ENCODE data around the gene GAB2. TPM values are rescaled to one million over a fixed set of nuclear protein-coding genes. Genes with fewer than 3 reads are reported as not detected.

GAB2 gene
- total RNA-seq, 2 experiments from 2014 or later, result 1.2 to 1.3 TPM

- no TSS peak for BruUV-seq (replicated peaks)
- H3K4me1 ChIP-seq (ENCODE audit: insufficient read depth, low read length, poor library complexity, severe bottlenecking), result no peaks in the 10 kb centered on the region
- H4K20me1 ChIP-seq (ENCODE audit: insufficient read depth, low read length), result no peaks in the 10 kb centered on the region
- CTCF ChIA-PET (ENCODE audit: unreplicated experiment), result no interaction called here
- no peak for DNase-seq (ENCODE audit: low spot score)
- H2AFZ ChIP-seq (ENCODE audit: low read length), result no peak overlapping the region
- no peaks in the 10 kb centered on the region; the same call in 1 of the 2 replicates for H3K9me2 ChIP-seq (ENCODE audit: insufficient read depth, low read length)
- H3K9me3 ChIP-seq (ENCODE audit: low read length), result no peaks in the 10 kb centered on the region
- TF ChIP-seq EZH2phosphoT487 (IDR thresholded peaks at IDR 0.05; ENCODE audit: borderline replicate concordance, low read depth, low read length), result no peak
- TF ChIP-seq, protein P1, sequence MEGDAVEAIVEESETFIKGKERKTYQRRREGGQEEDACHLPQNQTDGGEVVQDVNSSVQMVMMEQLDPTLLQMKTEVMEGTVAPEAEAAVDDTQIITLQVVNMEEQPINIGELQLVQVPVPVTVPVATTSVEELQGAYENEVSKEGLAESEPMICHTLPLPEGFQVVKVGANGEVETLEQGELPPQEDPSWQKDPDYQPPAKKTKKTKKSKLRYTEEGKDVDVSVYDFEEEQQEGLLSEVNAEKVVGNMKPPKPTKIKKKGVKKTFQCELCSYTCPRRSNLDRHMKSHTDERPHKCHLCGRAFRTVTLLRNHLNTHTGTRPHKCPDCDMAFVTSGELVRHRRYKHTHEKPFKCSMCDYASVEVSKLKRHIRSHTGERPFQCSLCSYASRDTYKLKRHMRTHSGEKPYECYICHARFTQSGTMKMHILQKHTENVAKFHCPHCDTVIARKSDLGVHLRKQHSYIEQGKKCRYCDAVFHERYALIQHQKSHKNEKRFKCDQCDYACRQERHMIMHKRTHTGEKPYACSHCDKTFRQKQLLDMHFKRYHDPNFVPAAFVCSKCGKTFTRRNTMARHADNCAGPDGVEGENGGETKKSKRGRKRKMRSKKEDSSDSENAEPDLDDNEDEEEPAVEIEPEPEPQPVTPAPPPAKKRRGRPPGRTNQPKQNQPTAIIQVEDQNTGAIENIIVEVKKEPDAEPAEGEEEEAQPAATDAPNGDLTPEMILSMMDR (conservative IDR thresholded peaks at IDR 0.05; ENCODE audit: low read length), result no peak
- H3K4me3 ChIP-seq (ENCODE audit: low read depth, low read length, poor library complexity, severe bottlenecking), result no peak overlapping the region
- intact Hi-C loops (cut with micrococcal nuclease; ENCODE audit: unreplicated experiment), result no loop called here
- H3K79me2 ChIP-seq (ENCODE audit: insufficient read depth, low read depth, low read length), result no peaks in the 10 kb centered on the region
- no peak overlapping the region for H3K4me2 ChIP-seq (ENCODE audit: low read length)
- H3K27ac ChIP-seq (ENCODE audit: low read depth, low read length, poor library complexity, severe bottlenecking), result no peak overlapping the region
- no peaks in the 10 kb centered on the region for H3K36me3 ChIP-seq (ENCODE audit: insufficient read depth, low read length)
- POLR2A ChIA-PET, result interaction anchor here (1.0 kb wide), 1 partner anchor 18 kb away, joined by 3 read pairs; no protein-coding TSS in a partner anchor
Observed at GRCh38 chr11:78284260-78284659, 133.4 kb downstream of the GAB2 start.

GRCh38 chr11:78282821-78283220, 134.8 kb downstream of the GAB2 start:
- no peaks in the 10 kb centered on the region for H3K4me1 ChIP-seq (ENCODE audit: insufficient read depth, low read length, poor library complexity, severe bottlenecking)
- CTCF ChIA-PET (ENCODE audit: unreplicated experiment), result no interaction called here
- no peak overlapping the region for H3K4me2 ChIP-seq (ENCODE audit: low read length)
- no peak overlapping the region for H3K27ac ChIP-seq (ENCODE audit: low read depth, low read length, poor library complexity, severe bottlenecking)
- H2AFZ ChIP-seq (ENCODE audit: low read length), result no peak overlapping the region
- H3K9me3 ChIP-seq (ENCODE audit: low read length), result no peaks in the 10 kb centered on the region
- no peak for DNase-seq (ENCODE audit: low spot score)
- no peaks in the 10 kb centered on the region for H3K36me3 ChIP-seq (ENCODE audit: insufficient read depth, low read length)
- no peaks in the 10 kb centered on the region for H4K20me1 ChIP-seq (ENCODE audit: insufficient read depth, low read length)
- no peaks in the 10 kb centered on the region for H3K79me2 ChIP-seq (ENCODE audit: insufficient read depth, low read depth, low read length)
- POLR2A ChIA-PET, result no interaction called here
- no TSS peak for BruUV-seq (replicated peaks)
- H3K9me2 ChIP-seq (ENCODE audit: insufficient read depth, low read length), result no peaks in the 10 kb centered on the region; the same call in 1 of the 2 replicates
- intact Hi-C loops (cut with micrococcal nuclease; ENCODE audit: unreplicated experiment), result no loop called here
- TF ChIP-seq EZH2phosphoT487 (IDR thresholded peaks at IDR 0.05; ENCODE audit: borderline replicate concordance, low read depth, low read length), result no peak
- TF ChIP-seq, protein P1 (conservative IDR thresholded peaks at IDR 0.05; ENCODE audit: low read length), result no peak
- H3K4me3 ChIP-seq (ENCODE audit: low read depth, low read length, poor library complexity, severe bottlenecking), result no peak overlapping the region

GRCh38 chr11:78281511-78281910, 136.1 kb downstream of the GAB2 start:
- intact Hi-C loops (cut with micrococcal nuclease; ENCODE audit: unreplicated experiment), result no loop called here
- ChIA-PET CTCF (ENCODE audit: unreplicated experiment) (no interaction called here), POLR2A (interaction anchor here (0.6 to 0.7 kb wide), 2 partner anchors 19 to 340 kb away, joined by 3 read pairs; no protein-coding TSS in a partner anchor)
- TF ChIP-seq EZH2phosphoT487 (IDR thresholded peaks at IDR 0.05; ENCODE audit: borderline replicate concordance, low read depth, low read length), result no peak
- TF ChIP-seq, protein P1 (conservative IDR thresholded peaks at IDR 0.05; ENCODE audit: low read length), result no peak
- Histone ChIP-seq H3K9me2 (ENCODE audit: insufficient read depth, low read length) (no peaks in the 10 kb centered on the region; the same call in 1 of the 2 replicates), H3K4me1 (ENCODE audit: insufficient read depth, low read length, poor library complexity, severe bottlenecking) (no peaks in the 10 kb centered on the region), H4K20me1 (ENCODE audit: insufficient read depth, low read length) (no peaks in the 10 kb centered on the region), H3K9me3 (ENCODE audit: low read length) (no peaks in the 10 kb centered on the region), H3K27ac (ENCODE audit: low read depth, low read length, poor library complexity, severe bottlenecking) (no peak overlapping the region), H3K79me2 (ENCODE audit: insufficient read depth, low read depth, low read length) (no peaks in the 10 kb centered on the region), H3K4me2 (ENCODE audit: low read length) (no peak overlapping the region), H3K4me3 (ENCODE audit: low read depth, low read length, poor library complexity, severe bottlenecking) (no peak overlapping the region), H2AFZ (ENCODE audit: low read length) (no peak overlapping the region), H3K36me3 (ENCODE audit: insufficient read depth, low read length) (no peaks in the 10 kb centered on the region)
- no TSS peak for BruUV-seq (replicated peaks)
- DNase-seq (ENCODE audit: low spot score), result no peak
